Stimulated activated CD8-positive, alpha-beta memory T cell treated with anti-CD3 and anti-CD28 coated beads, Interleukin-12 subunit alpha, Interleukin-12 subunit beta, amount 100 ng/mL, for 1 hour (primary cell): ENCODE results near the gene ATL3.
"Not testable (repeated sequence)": the region's sequence is repeated elsewhere in the genome, so short reads cannot be mapped to it uniquely, and the experiment has no call there.

Source experiments
- DNase-seq: peaks from one replicate; pipeline ENCODE4 v3.0.0-alpha.2; 2020; ENCODE audit warnings: low read depth

The ATL3 gene

GRCh38 chr11:63589000-63589399, 82.2 kb downstream of the ATL3 start:
- DNase-seq, result no peak

- DNase-seq, result no peak
Observed at GRCh38 chr11:63586451-63587166, 84.6 kb downstream of the ATL3 start.

GRCh38 chr11:63583357-63583677, 87.9 kb downstream of the ATL3 start:
- DNase-seq, result no peak

- DNase-seq, result not testable (repeated sequence)
Observed at GRCh38 chr11:63581224-63581623, 90.0 kb downstream of the ATL3 start.

- not testable (repeated sequence) for DNase-seq
Observed at GRCh38 chr11:63578882-63579281, 92.3 kb downstream of the ATL3 start.

- no peak for DNase-seq
Observed at GRCh38 chr11:63574856-63575602, 96.1 kb downstream of the ATL3 start.
